Left lobe of liver (tissue), 2 donors: ENCODE data around the gene RCOR1. TPM values are rescaled to one million over a fixed set of nuclear protein-coding genes. Genes with fewer than 3 reads are reported as not detected.
"Not testable (repeated sequence)": the region's sequence is repeated elsewhere in the genome, so short reads cannot be mapped to it uniquely, and the experiment has no call there.

Source experiments
- ATAC-seq: fragments of 200-7000 bp; cut with Tn5 transposase; one replicate; pipeline ENCODE4 v1.9.1; 2020; ENCODE audit warnings: mild to moderate bottlenecking, moderate library complexity
- DNase-seq: peaks from one replicate; pipeline ENCODE4 v3.0.0-alpha.2; 2020; ENCODE audit warnings: low spot score
- total RNA-seq: library from RNA; stranded (reverse); gene quantifications from one replicate; pipeline ENCODE4 v1.2.1, GENCODE V29; 2021
- donor health status: DM: no; HTN: no; CAD: no; lungs with moderate emphysema.
- donor health status: DM: no; HTN: yes; CAD: no.

RCOR1 gene
- 8.9 TPM for total RNA-seq

- DNase-seq = peak; percentile 99
- ATAC-seq = peak; percentile 87
Observed at GRCh38 chr14:102591944-102592762, at the start of gene RCOR1. Gene RCOR1 (plus strand): TSS chr14:102592649. CDS start chr14:102592887, 238 bp downstream.

DNA sequence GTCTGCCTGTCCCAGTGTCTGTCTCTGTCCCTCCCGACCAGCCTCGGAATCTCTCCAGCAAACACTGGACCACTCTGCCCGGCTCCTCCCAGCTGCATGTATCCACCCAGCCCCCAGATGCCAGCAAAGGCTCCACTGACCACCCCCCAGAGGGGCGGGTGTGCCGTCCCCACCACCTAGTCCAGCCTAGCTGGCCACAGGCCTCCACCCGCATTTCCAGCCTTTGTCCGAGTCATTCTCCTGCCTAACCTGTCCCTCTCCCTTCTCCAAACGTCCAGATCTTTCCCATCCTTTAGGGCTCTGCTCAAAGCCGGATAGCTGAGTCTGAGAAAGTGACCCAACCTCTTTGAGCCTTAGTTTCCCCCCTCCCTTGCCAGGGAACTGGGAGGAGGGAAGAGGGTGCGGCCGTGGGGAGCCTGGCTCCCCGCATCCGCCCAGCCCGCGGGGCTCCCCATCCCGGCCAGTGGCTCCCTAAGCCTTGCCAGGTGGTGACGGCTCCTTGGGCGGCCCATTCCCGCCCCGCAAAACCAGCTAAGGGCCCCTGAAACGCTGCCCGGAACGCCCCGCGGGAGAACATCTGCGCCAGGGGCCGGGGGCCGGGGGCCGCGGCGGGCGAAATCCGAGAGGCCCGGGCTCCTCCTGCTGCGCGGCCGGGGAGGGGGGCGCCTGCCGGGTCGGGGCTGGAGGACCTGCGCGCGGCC lies 48.3 kb upstream of the RCOR1 start:
- ATAC-seq = no peak
- DNase-seq = no peak

GRCh38 chr14:102544747-102545460 lies 47.5 kb upstream of the RCOR1 start:
- ATAC-seq = peak; percentile 16
- no peak for DNase-seq

GRCh38 chr14:102545461-102546265 lies 46.8 kb upstream of the RCOR1 start:
- DNase-seq (no peak), ATAC-seq (no peak)

GRCh38 chr14:102548616-102549240 lies 43.7 kb upstream of the RCOR1 start:
- DNase-seq = no peak
- ATAC-seq = no peak

- DNase-seq, ATAC-seq: not testable (repeated sequence)
Observed at GRCh38 chr14:102550927-102551401, 41.5 kb upstream of the RCOR1 start.

DNA sequence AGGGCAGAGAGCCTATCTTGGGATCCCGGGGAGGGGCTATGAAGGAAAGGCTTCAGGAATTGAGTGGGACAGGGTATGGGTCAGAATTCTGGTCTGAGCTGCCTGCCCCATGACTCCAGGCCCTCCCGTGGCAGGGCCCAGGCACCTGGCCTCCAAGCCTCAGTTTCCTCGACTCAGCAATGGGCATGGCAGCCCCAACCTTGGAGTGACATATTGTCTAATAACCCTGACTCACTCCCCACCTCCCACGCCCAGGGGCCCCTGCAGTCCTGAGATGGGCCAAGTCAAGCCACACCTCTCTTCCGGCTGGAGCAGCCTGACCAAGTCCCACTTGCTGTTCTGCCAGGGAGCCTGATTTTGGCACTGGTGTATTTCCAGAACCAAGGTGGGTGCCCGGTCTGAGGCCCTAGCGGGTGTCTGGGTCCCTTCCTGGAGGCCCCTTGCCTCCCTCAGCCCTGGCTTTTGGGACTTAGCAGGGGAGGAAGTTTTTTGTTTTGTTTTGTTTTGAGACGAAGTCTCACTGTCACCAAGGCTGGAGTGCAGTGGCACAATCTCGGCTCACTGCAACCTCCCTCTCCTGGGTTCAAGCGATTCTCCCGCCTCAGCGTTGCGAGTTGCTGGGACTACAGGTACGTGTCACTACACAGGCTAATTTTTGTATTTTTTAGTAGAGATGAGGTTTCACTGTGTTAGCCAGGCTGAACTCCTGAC lies 40.3 kb upstream of the RCOR1 start:
- no peak for DNase-seq

DNA sequence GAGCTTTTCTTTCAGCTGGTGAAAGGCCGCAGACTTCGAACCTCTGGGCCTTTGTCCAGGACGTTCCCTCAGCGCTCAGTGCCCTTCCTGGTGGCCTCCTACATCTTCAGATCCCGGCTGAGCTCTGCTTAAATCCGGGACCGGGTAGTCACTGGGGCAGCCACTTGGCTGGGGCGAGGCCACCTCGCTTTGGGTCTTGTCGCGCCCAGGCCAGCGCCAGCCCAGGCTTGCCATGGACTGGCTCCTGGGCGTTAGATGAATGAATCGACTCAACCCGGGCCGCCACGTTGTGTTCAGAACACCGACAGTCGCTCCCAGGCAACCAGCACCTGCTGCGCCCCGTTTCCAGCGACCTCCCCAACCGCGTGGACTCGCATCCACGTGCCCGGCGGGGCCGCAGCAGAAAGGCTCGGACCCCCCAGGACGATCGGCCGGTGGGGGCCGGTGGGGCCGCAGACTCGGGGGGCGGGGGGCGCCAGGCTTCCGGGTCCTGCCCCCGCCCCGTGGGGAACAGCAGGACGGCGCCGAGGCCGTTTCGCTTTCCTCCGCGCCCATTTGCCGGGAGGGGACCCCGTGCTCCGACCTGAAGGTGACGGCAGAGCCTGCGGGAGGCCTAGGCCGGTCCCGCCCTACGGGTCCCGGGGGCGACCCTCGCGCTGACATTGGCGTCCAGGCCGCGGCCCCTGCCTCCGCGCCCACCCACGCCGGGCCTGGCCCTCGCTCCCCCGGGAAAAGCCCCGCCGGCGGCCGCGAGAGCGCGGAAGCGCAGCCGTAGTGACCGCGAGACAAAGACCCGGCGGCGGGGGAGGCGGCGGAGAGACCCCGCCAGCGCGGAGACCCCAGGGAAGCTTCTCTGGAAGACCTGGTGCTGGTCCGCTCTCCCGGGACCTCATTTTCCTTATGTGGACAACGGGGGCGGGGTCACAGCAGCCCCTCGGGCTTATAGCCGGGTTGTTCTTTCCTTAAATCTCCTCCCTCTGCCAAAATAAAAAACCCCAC lies 37.3 kb upstream of the RCOR1 start:
- ATAC-seq = peak; percentile 83
- DNase-seq = peak; percentile 54

More for the DNA sequence above, 40.3 kb upstream of the RCOR1 start:
- ATAC-seq = no peak

- ATAC-seq (no peak), DNase-seq (no peak)
Observed at GRCh38 chr14:102556098-102556677, 36.3 kb upstream of the RCOR1 start.

GRCh38 chr14:102557434-102558226 lies 34.8 kb upstream of the RCOR1 start:
- DNase-seq (no peak), ATAC-seq (no peak)

DNA sequence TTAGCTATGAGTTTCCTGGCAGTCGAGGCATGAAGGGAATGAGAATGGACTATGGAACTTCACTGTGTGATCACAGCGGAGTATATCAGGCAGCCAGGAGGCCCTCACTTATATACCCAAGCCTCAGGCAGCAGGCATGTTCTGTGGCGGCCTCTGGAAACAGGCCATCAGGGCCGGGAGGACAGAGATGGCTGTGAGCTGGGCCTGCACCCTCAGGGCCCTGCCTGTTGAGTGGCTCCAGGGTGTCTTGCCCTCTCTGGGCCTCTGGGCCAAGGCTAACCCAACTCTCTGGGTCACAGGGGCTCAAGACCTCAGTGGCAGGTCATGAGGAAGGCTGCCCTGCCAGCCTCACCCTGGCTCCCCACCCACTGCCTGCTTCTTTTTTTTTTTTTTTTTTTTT lies 33.9 kb upstream of the RCOR1 start:
- DNase-seq (no peak), ATAC-seq (no peak)

GRCh38 chr14:102560458-102561261 lies 31.8 kb upstream of the RCOR1 start:
- ATAC-seq (no peak), DNase-seq (no peak)

- ATAC-seq = peak; percentile 38
Observed at GRCh38 chr14:102565331-102565887, 27.0 kb upstream of the RCOR1 start.

GRCh38 chr14:102565959-102566358 lies 26.5 kb upstream of the RCOR1 start:
- no peak for DNase-seq
- ATAC-seq = no peak

More at GRCh38 chr14:102565331-102565887, 27.0 kb upstream of the RCOR1 start:
- no peak for DNase-seq

DNA sequence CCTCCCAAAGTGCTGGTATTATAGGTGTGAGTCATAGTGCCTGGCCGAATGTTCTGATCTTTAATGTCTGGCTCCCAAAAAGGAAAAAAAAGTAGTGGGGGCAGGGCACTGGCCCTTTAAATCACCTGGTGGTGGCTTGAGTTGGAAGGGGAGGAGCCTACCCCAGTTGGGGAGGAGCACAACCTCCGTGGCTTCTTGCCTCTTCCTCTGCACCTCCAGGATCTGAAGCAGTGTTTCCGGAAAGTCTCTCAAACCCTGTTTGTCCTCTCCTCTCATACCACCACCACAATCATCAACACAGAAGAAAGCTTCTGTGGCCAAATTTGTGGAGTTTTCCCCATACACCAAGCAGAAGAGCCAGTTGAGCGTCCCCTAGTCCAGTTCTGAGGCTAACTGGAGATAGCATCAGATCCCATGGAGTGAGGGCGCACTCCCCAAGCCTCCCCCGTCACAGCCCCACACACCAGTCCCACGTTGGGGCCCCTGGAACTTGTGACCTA lies 24.3 kb upstream of the RCOR1 start:
- ATAC-seq (peak; percentile 77), DNase-seq (no peak)
